HepG2 (cell line): ENCODE data around the gene PLEKHA6.

ENCODE experiments used
- CTCF ChIP-seq: sonication (generic); formaldehyde crosslinking; IDR thresholded peaks from 2 replicates; pipeline ENCODE4 v1.5.0; 2020; ENCODE audit warnings: mild to moderate bottlenecking, missing genetic modification reagents, moderate library complexity
- DNMT3B ChIP-seq: conservative IDR thresholded peaks from 2 replicates; pipeline ENCODE4 v1.6.1; 2016; ENCODE audit warnings: missing biosample characterization, control low read depth
- HNF4A ChIP-seq: sonication (generic); formaldehyde crosslinking; IDR thresholded peaks from 2 replicates; pipeline ENCODE4 v1.4.0; 2020; ENCODE audit warnings: missing genetic modification reagents
- SCMH1 ChIP-seq: sonication (generic); formaldehyde crosslinking; IDR thresholded peaks from 2 replicates; pipeline ENCODE4 v1.9.0; 2021; ENCODE audit warnings: missing genetic modification reagents, mild to moderate bottlenecking, borderline replicate concordance
- TCF7L2 ChIP-seq: IDR thresholded peaks from 2 replicates; pipeline ENCODE4 v1.6.1; 2011; ENCODE audit warnings: mild to moderate bottlenecking, low read depth, low read length, moderate library complexity

- TF ChIP-seq CTCF (CRISPR knock-in tag) (no peak), SCMH1 (no peak), DNMT3B (CRISPR knock-in tag) (no peak), HNF4A (CRISPR knock-in tag) (no peak), TCF7L2 (no peak)
These were observed 49.4 kb upstream of the PLEKHA6 start for GRCh38 chr1:204409123-204409522.
